Measurements from ENCODE around the gene NF1.
"Not testable (repeated sequence)": the region's sequence is repeated elsewhere in the genome, so short reads cannot be mapped to it uniquely, and the experiment has no call there.

NF1 gene

GRCh38 chr17:31130286-31131224, 35.8 kb downstream of the NF1 start:
- FAIRE-seq = no peak

GRCh38 chr17:31131299-31131698, 36.5 kb downstream of the NF1 start:
- FAIRE-seq = no peak

- no peak for FAIRE-seq
Measured at GRCh38 chr17:31132977-31133376, 38.2 kb downstream of the NF1 start.

- FAIRE-seq = no peak
Measured at GRCh38 chr17:31134576-31134975, 39.8 kb downstream of the NF1 start.

- no peak for FAIRE-seq
Measured at GRCh38 chr17:31136319-31136718, 41.5 kb downstream of the NF1 start.

GRCh38 chr17:31140111-31140510, 45.3 kb downstream of the NF1 start:
- FAIRE-seq = no peak

GRCh38 chr17:31144428-31144827, 49.7 kb downstream of the NF1 start:
- FAIRE-seq = no peak

GRCh38 chr17:31144836-31145235, 50.1 kb downstream of the NF1 start:
- no peak for FAIRE-seq

- FAIRE-seq = no peak
Measured at GRCh38 chr17:31147507-31148202, 52.9 kb downstream of the NF1 start.

- no peak for FAIRE-seq
Measured at GRCh38 chr17:31148205-31148604, 53.4 kb downstream of the NF1 start.

GRCh38 chr17:31152271-31152670, 57.5 kb downstream of the NF1 start:
- peak; percentile 82 for FAIRE-seq

- FAIRE-seq = no peak
Measured at GRCh38 chr17:31155208-31155810, 60.5 kb downstream of the NF1 start.

- no peak for FAIRE-seq
Measured at GRCh38 chr17:31156326-31156725, 61.5 kb downstream of the NF1 start.

GRCh38 chr17:31156864-31157263, 62.1 kb downstream of the NF1 start:
- not testable (repeated sequence) for FAIRE-seq

GRCh38 chr17:31158746-31159377, 64.1 kb downstream of the NF1 start:
- no peak for FAIRE-seq

GRCh38 chr17:31163091-31163781, 68.5 kb downstream of the NF1 start:
- no peak for FAIRE-seq

GRCh38 chr17:31167111-31167510, 72.3 kb downstream of the NF1 start:
- no peak for FAIRE-seq

GRCh38 chr17:31171701-31172100, 76.9 kb downstream of the NF1 start:
- no peak for FAIRE-seq

GRCh38 chr17:31172388-31172787, 77.6 kb downstream of the NF1 start:
- FAIRE-seq = no peak

- no peak for FAIRE-seq
Measured at GRCh38 chr17:31174215-31174614, 79.4 kb downstream of the NF1 start.

- no peak for FAIRE-seq
Measured at GRCh38 chr17:31175237-31175636, 80.5 kb downstream of the NF1 start.

GRCh38 chr17:31176143-31176542, 81.4 kb downstream of the NF1 start:
- FAIRE-seq = not testable (repeated sequence)

- FAIRE-seq = not testable (repeated sequence)
Measured at GRCh38 chr17:31178951-31179350, 84.2 kb downstream of the NF1 start.

Data from islet of Langerhans (tissue), 1 donor.